Chondrocyte (in vitro differentiated cells): ENCODE measurements around the gene ADGB. TPM values are rescaled to one million over a fixed set of nuclear protein-coding genes. Genes with fewer than 3 reads are reported as not detected.

Experiments used
- DNase-seq: peaks from one replicate; pipeline ENCODE4 v3.0.0; 2021; ENCODE audit warnings: mixed read lengths, low spot score
- H3K27ac Mint-ChIP-seq: one replicate; pipeline ENCODE4 v1.8.0; 2021; ENCODE audit warnings: mild to moderate bottlenecking, moderate library complexity, mixed read lengths; ENCODE audit not compliant: unreplicated experiment
- H3K27me3 Mint-ChIP-seq: 2 replicates; pipeline ENCODE4 v1.8.0; 2021; ENCODE audit warnings: low read depth, mixed read lengths
- H3K36me3 Mint-ChIP-seq: 2 replicates; pipeline ENCODE4 v1.8.0; 2021; ENCODE audit warnings: low read depth, mixed read lengths
- H3K4me1 Mint-ChIP-seq: 2 replicates; pipeline ENCODE4 v1.8.0; 2021; ENCODE audit warnings: low read depth, mild to moderate bottlenecking, mixed read lengths
- H3K4me3 Mint-ChIP-seq: one replicate; pipeline ENCODE4 v1.8.0; 2021; ENCODE audit warnings: mild to moderate bottlenecking, moderate library complexity, mixed read lengths; ENCODE audit not compliant: unreplicated experiment
- H3K9me3 Mint-ChIP-seq: 2 replicates; pipeline ENCODE4 v1.8.0; 2021; ENCODE audit warnings: low read depth, mixed read lengths
- CTCF ChIP-seq: fragments of 200-600 bp; sonication (generic); IDR thresholded peaks from 2 replicates; pipeline ENCODE4 v1.5.0; 2021; ENCODE audit warnings: antibody characterized with exemption, mild to moderate bottlenecking, moderate library complexity
- total RNA-seq: library from RNA; stranded (reverse); gene quantifications from 3 replicates; pipeline ENCODE4 v1.2.1, GENCODE V29; 2021

ADGB gene
- total RNA-seq, 1 donor from 2014 or later = not detected

- no peak overlapping the region for H3K27ac Mint-ChIP-seq
- H3K4me3 Mint-ChIP-seq = no peak overlapping the region
- peaks cover 49% of the 10 kb centered on the region for H3K27me3 Mint-ChIP-seq
- no peak for DNase-seq
- no peaks in the 10 kb centered on the region for H3K9me3 Mint-ChIP-seq
- H3K4me1 Mint-ChIP-seq = no peaks in the 10 kb centered on the region
- TF ChIP-seq CTCF = no peak
- H3K36me3 Mint-ChIP-seq = no peaks in the 10 kb centered on the region
Observed at GRCh38 chr6:146670161-146670560, 71.4 kb downstream of the ADGB start.

GRCh38 chr6:146673069-146673468 is 74.3 kb downstream of the ADGB start:
- H3K36me3 Mint-ChIP-seq = no peaks in the 10 kb centered on the region
- no peaks in the 10 kb centered on the region for H3K9me3 Mint-ChIP-seq
- H3K27ac Mint-ChIP-seq = no peak overlapping the region
- no peaks in the 10 kb centered on the region for H3K4me1 Mint-ChIP-seq
- H3K4me3 Mint-ChIP-seq = no peak overlapping the region
- no peak for TF ChIP-seq CTCF
- no peak for DNase-seq
- H3K27me3 Mint-ChIP-seq = peaks cover 42% of the 10 kb centered on the region

- Mint-ChIP-seq H3K4me1 (no peaks in the 10 kb centered on the region), H3K36me3 (no peaks in the 10 kb centered on the region), H3K27ac (no peak overlapping the region), H3K9me3 (no peaks in the 10 kb centered on the region), H3K27me3 (peaks cover 2% of the 10 kb centered on the region), H3K4me3 (no peak overlapping the region)
- TF ChIP-seq CTCF = no peak
- no peak for DNase-seq
Observed at GRCh38 chr6:146679386-146679785, 80.6 kb downstream of the ADGB start.

GRCh38 chr6:146682919-146683318 is 84.1 kb downstream of the ADGB start:
- no peak for DNase-seq
- H3K9me3 Mint-ChIP-seq = no peaks in the 10 kb centered on the region
- H3K27me3 Mint-ChIP-seq = peaks cover 3% of the 10 kb centered on the region
- no peak overlapping the region for H3K27ac Mint-ChIP-seq
- TF ChIP-seq CTCF = no peak
- H3K36me3 Mint-ChIP-seq = no peaks in the 10 kb centered on the region
- H3K4me1 Mint-ChIP-seq = no peaks in the 10 kb centered on the region
- no peak overlapping the region for H3K4me3 Mint-ChIP-seq

GRCh38 chr6:146689806-146690205 is 91.0 kb downstream of the ADGB start:
- no peaks in the 10 kb centered on the region for H3K9me3 Mint-ChIP-seq
- H3K4me1 Mint-ChIP-seq = no peaks in the 10 kb centered on the region
- H3K4me3 Mint-ChIP-seq = no peak overlapping the region
- no peaks in the 10 kb centered on the region for H3K36me3 Mint-ChIP-seq
- H3K27me3 Mint-ChIP-seq = peaks cover 28% of the 10 kb centered on the region
- H3K27ac Mint-ChIP-seq = no peak overlapping the region
- no peak for TF ChIP-seq CTCF
- no peak for DNase-seq
